ENCODE measurements around the gene DICER1.

DICER1 gene

GRCh38 chr14:95068521-95068920 lies 88.8 kb downstream of the DICER1 start:
- H2BK5ac ChIP-seq (ENCODE audit: low read length): no peak overlapping the region
- no peaks in the 10 kb centered on the region for H3K36me3 ChIP-seq (ENCODE audit: control insufficient read depth, insufficient read depth, low read length)
- H2BK120ac ChIP-seq (ENCODE audit: low read depth, low read length): no peak overlapping the region
- no peaks in the 10 kb centered on the region for H3K4me1 ChIP-seq (ENCODE audit: control insufficient read depth, low read depth, low read length)
- H3K23ac ChIP-seq (ENCODE audit: low read length): no peak overlapping the region
- DNase-seq: no peak
- WGBS (ENCODE audit: extremely low coverage, insufficient coverage, low lambda C conversion rate): no CpG with 5 or more reads among the region's 8 CpGs
- no peak overlapping the region for H4K8ac ChIP-seq (ENCODE audit: low read depth, low read length)
- H3K56ac ChIP-seq (ENCODE audit: low read length): no peak overlapping the region
- H2BK15ac ChIP-seq (replicated peaks; ENCODE audit: low read depth): no peak overlapping the region
- no peaks in the 10 kb centered on the region for H3K79me1 ChIP-seq (ENCODE audit: low read length)
- H3K4me2 ChIP-seq (ENCODE audit: low read length): no peak overlapping the region
- no peak overlapping the region for H3K27ac ChIP-seq (ENCODE audit: low read depth, low read length)
- H3K79me2 ChIP-seq (ENCODE audit: control insufficient read depth, insufficient read depth, low read length): no peaks in the 10 kb centered on the region
- no peak overlapping the region for H3K4me3 ChIP-seq (ENCODE audit: low read length)
- H2AK5ac ChIP-seq (ENCODE audit: low read length): no peak overlapping the region
- no peaks in the 10 kb centered on the region for H3K27me3 ChIP-seq (ENCODE audit: insufficient read depth, low read length, poor library complexity)
- no peak overlapping the region for H3K4ac ChIP-seq (ENCODE audit: low read depth, low read length)
- no peak overlapping the region for H4K5ac ChIP-seq (ENCODE audit: low read length)
- H3K18ac ChIP-seq (ENCODE audit: low read length): no peak overlapping the region
- no peak overlapping the region for H3K9ac ChIP-seq (ENCODE audit: low read length)

GRCh38 chr14:95068080-95068479 lies 89.2 kb downstream of the DICER1 start:
- Histone ChIP-seq H3K4ac (ENCODE audit: low read depth, low read length) (no peak overlapping the region), H2BK120ac (ENCODE audit: low read depth, low read length) (no peak overlapping the region), H3K36me3 (ENCODE audit: control insufficient read depth, insufficient read depth, low read length) (no peaks in the 10 kb centered on the region), H4K8ac (ENCODE audit: low read depth, low read length) (no peak overlapping the region), H2BK5ac (ENCODE audit: low read length) (no peak overlapping the region), H3K79me1 (ENCODE audit: low read length) (no peaks in the 10 kb centered on the region), H3K18ac (ENCODE audit: low read length) (no peak overlapping the region), H3K23ac (ENCODE audit: low read length) (no peak overlapping the region), H3K27me3 (ENCODE audit: insufficient read depth, low read length, poor library complexity) (no peaks in the 10 kb centered on the region), H3K27ac (ENCODE audit: low read depth, low read length) (no peak overlapping the region), H2BK15ac (replicated peaks; ENCODE audit: low read depth) (no peak overlapping the region), H3K56ac (ENCODE audit: low read length) (no peak overlapping the region), H3K4me3 (ENCODE audit: low read length) (no peak overlapping the region), H3K9ac (ENCODE audit: low read length) (no peak overlapping the region), H3K4me1 (ENCODE audit: control insufficient read depth, low read depth, low read length) (no peaks in the 10 kb centered on the region), H4K5ac (ENCODE audit: low read length) (no peak overlapping the region), H3K4me2 (ENCODE audit: low read length) (no peak overlapping the region), H3K79me2 (ENCODE audit: control insufficient read depth, insufficient read depth, low read length) (no peaks in the 10 kb centered on the region), H2AK5ac (ENCODE audit: low read length) (no peak overlapping the region)
- no CpG with 5 or more reads among the region's 10 CpGs for WGBS (ENCODE audit: extremely low coverage, insufficient coverage, low lambda C conversion rate)
- no peak for DNase-seq

- no CpG with 5 or more reads among the region's 4 CpGs for WGBS (ENCODE audit: extremely low coverage, insufficient coverage, low lambda C conversion rate)
- no peak overlapping the region for H2AK5ac ChIP-seq (ENCODE audit: low read length)
- DNase-seq: no peak
- H3K23ac ChIP-seq (ENCODE audit: low read length): no peak overlapping the region
- no peaks in the 10 kb centered on the region for H3K27me3 ChIP-seq (ENCODE audit: insufficient read depth, low read length, poor library complexity)
- H3K36me3 ChIP-seq (ENCODE audit: control insufficient read depth, insufficient read depth, low read length): no peaks in the 10 kb centered on the region
- H3K4me1 ChIP-seq (ENCODE audit: control insufficient read depth, low read depth, low read length): no peaks in the 10 kb centered on the region
- H2BK120ac ChIP-seq (ENCODE audit: low read depth, low read length): no peak overlapping the region
- H4K5ac ChIP-seq (ENCODE audit: low read length): no peak overlapping the region
- no peak overlapping the region for H3K9ac ChIP-seq (ENCODE audit: low read length)
- H3K79me1 ChIP-seq (ENCODE audit: low read length): no peaks in the 10 kb centered on the region
- no peak overlapping the region for H3K4me3 ChIP-seq (ENCODE audit: low read length)
- no peaks in the 10 kb centered on the region for H3K79me2 ChIP-seq (ENCODE audit: control insufficient read depth, insufficient read depth, low read length)
- no peak overlapping the region for H3K27ac ChIP-seq (ENCODE audit: low read depth, low read length)
- no peak overlapping the region for H4K8ac ChIP-seq (ENCODE audit: low read depth, low read length)
- no peak overlapping the region for H2BK5ac ChIP-seq (ENCODE audit: low read length)
- H3K4me2 ChIP-seq (ENCODE audit: low read length): no peak overlapping the region
- H3K4ac ChIP-seq (ENCODE audit: low read depth, low read length): no peak overlapping the region
- H3K18ac ChIP-seq (ENCODE audit: low read length): no peak overlapping the region
- H2BK15ac ChIP-seq (replicated peaks; ENCODE audit: low read depth): no peak overlapping the region
- H3K56ac ChIP-seq (ENCODE audit: low read length): no peak overlapping the region
Measured at GRCh38 chr14:95067526-95067925, 89.8 kb downstream of the DICER1 start.

GRCh38 chr14:95066427-95066986 lies 90.8 kb downstream of the DICER1 start:
- Histone ChIP-seq H3K36me3 (ENCODE audit: control insufficient read depth, insufficient read depth, low read length) (no peaks in the 10 kb centered on the region), H3K4ac (ENCODE audit: low read depth, low read length) (no peak overlapping the region), H2AK5ac (ENCODE audit: low read length) (no peak overlapping the region), H3K9ac (ENCODE audit: low read length) (no peak overlapping the region), H3K56ac (ENCODE audit: low read length) (no peak overlapping the region), H3K18ac (ENCODE audit: low read length) (no peak overlapping the region), H2BK5ac (ENCODE audit: low read length) (no peak overlapping the region), H4K5ac (ENCODE audit: low read length) (no peak overlapping the region), H3K79me2 (ENCODE audit: control insufficient read depth, insufficient read depth, low read length) (no peaks in the 10 kb centered on the region), H3K23ac (ENCODE audit: low read length) (no peak overlapping the region), H3K4me3 (ENCODE audit: low read length) (no peak overlapping the region), H4K8ac (ENCODE audit: low read depth, low read length) (no peak overlapping the region), H3K4me1 (ENCODE audit: control insufficient read depth, low read depth, low read length) (no peaks in the 10 kb centered on the region), H2BK120ac (ENCODE audit: low read depth, low read length) (no peak overlapping the region), H3K27me3 (ENCODE audit: insufficient read depth, low read length, poor library complexity) (no peaks in the 10 kb centered on the region), H3K27ac (ENCODE audit: low read depth, low read length) (no peak overlapping the region), H3K4me2 (ENCODE audit: low read length) (no peak overlapping the region), H2BK15ac (replicated peaks; ENCODE audit: low read depth) (no peak overlapping the region), H3K79me1 (ENCODE audit: low read length) (no peaks in the 10 kb centered on the region)
- WGBS (ENCODE audit: extremely low coverage, insufficient coverage, low lambda C conversion rate): 98% methylated on average over 4 of the region's 4 CpGs
- no peak for DNase-seq

- Histone ChIP-seq H3K4me2 (ENCODE audit: low read length) (no peak overlapping the region), H3K4me1 (ENCODE audit: control insufficient read depth, low read depth, low read length) (no peaks in the 10 kb centered on the region), H3K56ac (ENCODE audit: low read length) (no peak overlapping the region), H4K5ac (ENCODE audit: low read length) (no peak overlapping the region), H3K18ac (ENCODE audit: low read length) (no peak overlapping the region), H3K27ac (ENCODE audit: low read depth, low read length) (no peak overlapping the region), H2BK5ac (ENCODE audit: low read length) (no peak overlapping the region), H3K23ac (ENCODE audit: low read length) (no peak overlapping the region), H3K4ac (ENCODE audit: low read depth, low read length) (no peak overlapping the region), H3K4me3 (ENCODE audit: low read length) (no peak overlapping the region), H3K79me2 (ENCODE audit: control insufficient read depth, insufficient read depth, low read length) (no peaks in the 10 kb centered on the region), H3K27me3 (ENCODE audit: insufficient read depth, low read length, poor library complexity) (no peaks in the 10 kb centered on the region), H3K36me3 (ENCODE audit: control insufficient read depth, insufficient read depth, low read length) (no peaks in the 10 kb centered on the region), H3K9ac (ENCODE audit: low read length) (no peak overlapping the region), H4K8ac (ENCODE audit: low read depth, low read length) (no peak overlapping the region), H2BK120ac (ENCODE audit: low read depth, low read length) (no peak overlapping the region), H2AK5ac (ENCODE audit: low read length) (no peak overlapping the region), H3K79me1 (ENCODE audit: low read length) (no peaks in the 10 kb centered on the region), H2BK15ac (replicated peaks; ENCODE audit: low read depth) (no peak overlapping the region)
- WGBS (ENCODE audit: extremely low coverage, insufficient coverage, low lambda C conversion rate): no CpG with 5 or more reads among the region's 2 CpGs
- DNase-seq: peak; percentile 47
Measured at GRCh38 chr14:95065411-95065810, 91.9 kb downstream of the DICER1 start.

GRCh38 chr14:95064734-95065133 lies 92.6 kb downstream of the DICER1 start:
- no peak overlapping the region for H2BK5ac ChIP-seq (ENCODE audit: low read length)
- H3K23ac ChIP-seq (ENCODE audit: low read length): no peak overlapping the region
- no peak overlapping the region for H3K18ac ChIP-seq (ENCODE audit: low read length)
- no peak overlapping the region for H3K56ac ChIP-seq (ENCODE audit: low read length)
- no peak overlapping the region for H3K4me2 ChIP-seq (ENCODE audit: low read length)
- H3K27me3 ChIP-seq (ENCODE audit: insufficient read depth, low read length, poor library complexity): no peaks in the 10 kb centered on the region
- no peak overlapping the region for H2BK15ac ChIP-seq (replicated peaks; ENCODE audit: low read depth)
- H3K79me2 ChIP-seq (ENCODE audit: control insufficient read depth, insufficient read depth, low read length): no peaks in the 10 kb centered on the region
- no peak overlapping the region for H3K4ac ChIP-seq (ENCODE audit: low read depth, low read length)
- no peak overlapping the region for H4K5ac ChIP-seq (ENCODE audit: low read length)
- no CpG with 5 or more reads among the region's 2 CpGs for WGBS (ENCODE audit: extremely low coverage, insufficient coverage, low lambda C conversion rate)
- no peak overlapping the region for H3K9ac ChIP-seq (ENCODE audit: low read length)
- no peak overlapping the region for H2BK120ac ChIP-seq (ENCODE audit: low read depth, low read length)
- H3K4me3 ChIP-seq (ENCODE audit: low read length): no peak overlapping the region
- H3K4me1 ChIP-seq (ENCODE audit: control insufficient read depth, low read depth, low read length): no peaks in the 10 kb centered on the region
- no peaks in the 10 kb centered on the region for H3K79me1 ChIP-seq (ENCODE audit: low read length)
- no peak for DNase-seq
- no peak overlapping the region for H4K8ac ChIP-seq (ENCODE audit: low read depth, low read length)
- no peaks in the 10 kb centered on the region for H3K36me3 ChIP-seq (ENCODE audit: control insufficient read depth, insufficient read depth, low read length)
- no peak overlapping the region for H2AK5ac ChIP-seq (ENCODE audit: low read length)
- no peak overlapping the region for H3K27ac ChIP-seq (ENCODE audit: low read depth, low read length)
